Nephron (organoid): ENCODE data around the gene TCERG1L.

Source experiments
- H3K27ac Mint-ChIP-seq, 3 experiments: 2 replicates each; pipeline ENCODE4 v1.8.0; 2020; ENCODE audit warnings: mixed read lengths in 3 of 3, mild to moderate bottlenecking in 2 of 3, moderate library complexity in 1 of 3
- H3K27me3 Mint-ChIP-seq: 2 replicates; pipeline ENCODE4 v1.8.0; 2021; ENCODE audit warnings: low read depth, mild to moderate bottlenecking, moderate library complexity, mixed read lengths
- H3K36me3 Mint-ChIP-seq: 2 replicates; pipeline ENCODE4 v1.8.0; 2020; ENCODE audit warnings: low read depth, mixed read lengths
- H3K4me1 Mint-ChIP-seq: 2 replicates; pipeline ENCODE4 v1.8.0; 2020; ENCODE audit warnings: mixed read lengths
- H3K4me3 Mint-ChIP-seq, 3 experiments: 2 replicates each; pipeline ENCODE4 v1.8.0; 2020; ENCODE audit warnings: mild to moderate bottlenecking in 3 of 3, mixed read lengths in 3 of 3, moderate library complexity in 2 of 3
- H3K9me3 Mint-ChIP-seq: 2 replicates; pipeline ENCODE4 v1.8.0; 2020; ENCODE audit warnings: mixed read lengths
- TF ChIP-seq, protein P1 (sequence below), 3 experiments: fragments of 200-600 bp; sonication (generic); IDR thresholded peaks; one replicate each; pipeline ENCODE4 v1.5.0; 2021; ENCODE audit warnings: antibody characterized with exemption in 3 of 3; ENCODE audit not compliant: unreplicated experiment in 3 of 3

Gene TCERG1L

DNA sequence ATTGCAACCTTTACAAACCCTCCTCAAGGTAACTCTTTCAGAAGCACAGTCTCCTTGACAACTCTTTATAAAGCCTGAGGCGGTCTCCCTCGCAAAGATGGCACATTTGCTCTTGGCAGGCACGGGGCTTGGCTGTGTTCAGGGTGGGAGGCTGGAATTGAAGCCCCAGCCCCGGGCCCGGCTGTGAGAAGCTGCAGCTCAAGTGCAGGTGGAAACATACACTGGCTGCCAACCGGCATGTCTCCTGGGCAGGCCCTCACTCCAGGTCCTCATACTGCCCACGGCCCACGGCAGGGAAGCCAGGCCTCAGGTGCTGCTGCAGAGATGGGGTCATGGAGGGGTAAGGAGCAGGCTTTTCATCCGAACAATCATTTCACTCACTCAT, 194.5 kb downstream of the TCERG1L start:
- Mint-ChIP-seq H3K4me1 (peaks cover 7% of the 10 kb centered on the region), H3K4me3 (no peak overlapping the region), H3K36me3 (no peaks in the 10 kb centered on the region), H3K27ac (no peak overlapping the region), H3K9me3 (no peaks in the 10 kb centered on the region), H3K27me3 (peaks cover 25% of the 10 kb centered on the region)
- TF ChIP-seq, protein P1, sequence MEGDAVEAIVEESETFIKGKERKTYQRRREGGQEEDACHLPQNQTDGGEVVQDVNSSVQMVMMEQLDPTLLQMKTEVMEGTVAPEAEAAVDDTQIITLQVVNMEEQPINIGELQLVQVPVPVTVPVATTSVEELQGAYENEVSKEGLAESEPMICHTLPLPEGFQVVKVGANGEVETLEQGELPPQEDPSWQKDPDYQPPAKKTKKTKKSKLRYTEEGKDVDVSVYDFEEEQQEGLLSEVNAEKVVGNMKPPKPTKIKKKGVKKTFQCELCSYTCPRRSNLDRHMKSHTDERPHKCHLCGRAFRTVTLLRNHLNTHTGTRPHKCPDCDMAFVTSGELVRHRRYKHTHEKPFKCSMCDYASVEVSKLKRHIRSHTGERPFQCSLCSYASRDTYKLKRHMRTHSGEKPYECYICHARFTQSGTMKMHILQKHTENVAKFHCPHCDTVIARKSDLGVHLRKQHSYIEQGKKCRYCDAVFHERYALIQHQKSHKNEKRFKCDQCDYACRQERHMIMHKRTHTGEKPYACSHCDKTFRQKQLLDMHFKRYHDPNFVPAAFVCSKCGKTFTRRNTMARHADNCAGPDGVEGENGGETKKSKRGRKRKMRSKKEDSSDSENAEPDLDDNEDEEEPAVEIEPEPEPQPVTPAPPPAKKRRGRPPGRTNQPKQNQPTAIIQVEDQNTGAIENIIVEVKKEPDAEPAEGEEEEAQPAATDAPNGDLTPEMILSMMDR (IDR thresholded peaks at IDR 0.05; ENCODE audit: unreplicated experiment in 3 of 3): no peak

- Mint-ChIP-seq H3K27ac (no peak overlapping the region), H3K4me1 (peaks cover 10% of the 10 kb centered on the region), H3K4me3 (no peak overlapping the region), H3K36me3 (no peaks in the 10 kb centered on the region), H3K9me3 (no peaks in the 10 kb centered on the region), H3K27me3 (peaks cover 28% of the 10 kb centered on the region)
- TF ChIP-seq, protein P1 (IDR thresholded peaks at IDR 0.05; ENCODE audit: unreplicated experiment in 3 of 3): no peak
These were observed 195.1 kb downstream of the TCERG1L start for GRCh38 chr10:131116216-131116990.

- TF ChIP-seq, protein P1 (IDR thresholded peaks at IDR 0.05; ENCODE audit: unreplicated experiment in 3 of 3): no peak
- no peaks in the 10 kb centered on the region for H3K9me3 Mint-ChIP-seq
These were observed 195.7 kb downstream of the TCERG1L start for GRCh38 chr10:131115801-131116200.

DNA sequence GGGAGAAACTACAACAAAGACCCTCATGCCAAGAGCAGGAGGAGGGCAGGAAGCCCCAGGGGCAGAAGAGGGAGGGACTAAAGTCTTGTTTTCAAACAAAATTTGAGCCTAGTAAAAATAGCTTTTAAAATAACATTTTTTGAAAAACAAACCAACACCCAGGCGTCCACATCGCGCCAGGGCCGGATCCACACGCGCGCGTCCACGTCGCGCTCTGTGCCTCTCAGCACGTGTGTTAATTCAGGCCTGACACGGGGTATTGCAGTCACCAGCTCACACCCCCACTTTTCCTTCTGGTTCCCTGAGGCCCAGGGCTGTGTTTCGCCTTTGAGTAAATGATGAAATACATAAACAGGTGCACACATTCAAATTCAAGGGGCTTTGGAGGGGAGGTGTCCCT, 196.2 kb downstream of the TCERG1L start:
- Mint-ChIP-seq H3K4me3 (no peak overlapping the region), H3K27ac (no peak overlapping the region), H3K27me3 (peaks cover 21% of the 10 kb centered on the region), H3K9me3 (no peaks in the 10 kb centered on the region), H3K4me1 (peaks cover 13% of the 10 kb centered on the region), H3K36me3 (no peaks in the 10 kb centered on the region)
- TF ChIP-seq, protein P1 (IDR thresholded peaks at IDR 0.05; ENCODE audit: unreplicated experiment in 3 of 3): no peak

More at GRCh38 chr10:131115801-131116200, 195.7 kb downstream of the TCERG1L start:
- Mint-ChIP-seq H3K4me3 (no peak overlapping the region), H3K27me3 (peaks cover 23% of the 10 kb centered on the region), H3K36me3 (no peaks in the 10 kb centered on the region), H3K27ac (no peak overlapping the region), H3K4me1 (peaks cover 13% of the 10 kb centered on the region)

DNA sequence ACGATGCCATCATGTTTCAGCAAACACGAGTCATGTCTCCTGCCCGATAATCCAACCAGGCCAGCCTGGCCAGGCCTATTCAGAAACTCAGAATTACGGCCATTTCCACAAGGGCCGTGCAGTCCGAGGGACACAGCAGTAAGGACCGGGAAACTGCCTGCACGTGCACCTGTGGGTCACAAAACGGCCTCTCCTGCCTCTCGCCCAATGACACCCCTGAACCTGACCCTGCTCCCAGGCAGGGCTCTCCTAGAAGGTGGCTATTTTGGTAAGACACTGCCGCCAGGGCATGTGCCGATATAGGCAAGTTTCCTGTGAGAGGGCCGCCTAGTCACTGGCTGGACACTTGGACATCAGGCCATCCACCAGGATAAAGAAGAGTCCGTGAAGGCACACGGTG, 196.7 kb downstream of the TCERG1L start:
- TF ChIP-seq, protein P1 (IDR thresholded peaks at IDR 0.05; ENCODE audit: unreplicated experiment in 3 of 3): no peak
- Mint-ChIP-seq H3K4me1 (peaks cover 13% of the 10 kb centered on the region), H3K27me3 (peaks cover 19% of the 10 kb centered on the region), H3K4me3 (no peak overlapping the region), H3K36me3 (no peaks in the 10 kb centered on the region), H3K9me3 (no peaks in the 10 kb centered on the region), H3K27ac (no peak overlapping the region)
